ENCODE data around the gene UBE2U. TPM values are rescaled to one million over a fixed set of nuclear protein-coding genes. Genes with fewer than 3 reads are reported as not detected.

UBE2U gene
- total and polyA plus RNA-seq, 2 experiments from 2014 or later: not detected

DNA sequence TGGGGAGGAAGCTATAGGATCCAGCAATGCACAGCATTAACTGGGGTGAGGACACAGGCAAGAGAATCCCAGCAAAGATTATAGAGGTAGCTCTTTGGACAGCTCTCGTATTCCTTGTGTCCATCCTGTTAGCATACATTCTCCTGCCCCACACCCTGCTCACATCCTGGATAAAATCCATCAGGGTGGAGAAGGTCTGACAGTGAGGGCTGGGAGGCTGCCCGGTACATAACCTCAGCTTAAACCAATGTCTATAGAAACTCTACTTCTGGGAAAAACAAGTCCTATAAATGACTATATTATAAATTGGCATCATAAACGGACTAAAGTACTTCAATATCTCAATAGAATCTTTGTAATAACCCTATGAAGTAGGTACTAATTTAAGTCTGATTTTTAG is 36.8 kb upstream of the UBE2U start:
- TF ChIP-seq CREB1 (CRISPR knock-in tag; IDR thresholded peaks at IDR 0.05; ENCODE audit: low read depth) (no peak), JUNB (IDR thresholded peaks at IDR 0.05; ENCODE audit: unreplicated experiment) (no peak), STAT1 (IDR thresholded peaks at IDR 0.05; ENCODE audit: unreplicated experiment) (no peak), EZH2 (IDR thresholded peaks at IDR 0.05; ENCODE audit: low read depth, unreplicated experiment) (no peak), ZNF331 (CRISPR knock-in tag; IDR thresholded peaks at IDR 0.05; ENCODE audit: low read depth) (no peak), EZH2phosphoT487 (IDR thresholded peaks at IDR 0.05; ENCODE audit: unreplicated experiment) (no peak), POLR2AphosphoS5 (IDR thresholded peaks at IDR 0.05; ENCODE audit: low read depth) (no peak), NANOG (IDR thresholded peaks at IDR 0.05; ENCODE audit: borderline replicate concordance) (no peak), ZNF114 (CRISPR knock-in tag; IDR thresholded peaks at IDR 0.05) (no peak)
- TF ChIP-seq, protein P1, sequence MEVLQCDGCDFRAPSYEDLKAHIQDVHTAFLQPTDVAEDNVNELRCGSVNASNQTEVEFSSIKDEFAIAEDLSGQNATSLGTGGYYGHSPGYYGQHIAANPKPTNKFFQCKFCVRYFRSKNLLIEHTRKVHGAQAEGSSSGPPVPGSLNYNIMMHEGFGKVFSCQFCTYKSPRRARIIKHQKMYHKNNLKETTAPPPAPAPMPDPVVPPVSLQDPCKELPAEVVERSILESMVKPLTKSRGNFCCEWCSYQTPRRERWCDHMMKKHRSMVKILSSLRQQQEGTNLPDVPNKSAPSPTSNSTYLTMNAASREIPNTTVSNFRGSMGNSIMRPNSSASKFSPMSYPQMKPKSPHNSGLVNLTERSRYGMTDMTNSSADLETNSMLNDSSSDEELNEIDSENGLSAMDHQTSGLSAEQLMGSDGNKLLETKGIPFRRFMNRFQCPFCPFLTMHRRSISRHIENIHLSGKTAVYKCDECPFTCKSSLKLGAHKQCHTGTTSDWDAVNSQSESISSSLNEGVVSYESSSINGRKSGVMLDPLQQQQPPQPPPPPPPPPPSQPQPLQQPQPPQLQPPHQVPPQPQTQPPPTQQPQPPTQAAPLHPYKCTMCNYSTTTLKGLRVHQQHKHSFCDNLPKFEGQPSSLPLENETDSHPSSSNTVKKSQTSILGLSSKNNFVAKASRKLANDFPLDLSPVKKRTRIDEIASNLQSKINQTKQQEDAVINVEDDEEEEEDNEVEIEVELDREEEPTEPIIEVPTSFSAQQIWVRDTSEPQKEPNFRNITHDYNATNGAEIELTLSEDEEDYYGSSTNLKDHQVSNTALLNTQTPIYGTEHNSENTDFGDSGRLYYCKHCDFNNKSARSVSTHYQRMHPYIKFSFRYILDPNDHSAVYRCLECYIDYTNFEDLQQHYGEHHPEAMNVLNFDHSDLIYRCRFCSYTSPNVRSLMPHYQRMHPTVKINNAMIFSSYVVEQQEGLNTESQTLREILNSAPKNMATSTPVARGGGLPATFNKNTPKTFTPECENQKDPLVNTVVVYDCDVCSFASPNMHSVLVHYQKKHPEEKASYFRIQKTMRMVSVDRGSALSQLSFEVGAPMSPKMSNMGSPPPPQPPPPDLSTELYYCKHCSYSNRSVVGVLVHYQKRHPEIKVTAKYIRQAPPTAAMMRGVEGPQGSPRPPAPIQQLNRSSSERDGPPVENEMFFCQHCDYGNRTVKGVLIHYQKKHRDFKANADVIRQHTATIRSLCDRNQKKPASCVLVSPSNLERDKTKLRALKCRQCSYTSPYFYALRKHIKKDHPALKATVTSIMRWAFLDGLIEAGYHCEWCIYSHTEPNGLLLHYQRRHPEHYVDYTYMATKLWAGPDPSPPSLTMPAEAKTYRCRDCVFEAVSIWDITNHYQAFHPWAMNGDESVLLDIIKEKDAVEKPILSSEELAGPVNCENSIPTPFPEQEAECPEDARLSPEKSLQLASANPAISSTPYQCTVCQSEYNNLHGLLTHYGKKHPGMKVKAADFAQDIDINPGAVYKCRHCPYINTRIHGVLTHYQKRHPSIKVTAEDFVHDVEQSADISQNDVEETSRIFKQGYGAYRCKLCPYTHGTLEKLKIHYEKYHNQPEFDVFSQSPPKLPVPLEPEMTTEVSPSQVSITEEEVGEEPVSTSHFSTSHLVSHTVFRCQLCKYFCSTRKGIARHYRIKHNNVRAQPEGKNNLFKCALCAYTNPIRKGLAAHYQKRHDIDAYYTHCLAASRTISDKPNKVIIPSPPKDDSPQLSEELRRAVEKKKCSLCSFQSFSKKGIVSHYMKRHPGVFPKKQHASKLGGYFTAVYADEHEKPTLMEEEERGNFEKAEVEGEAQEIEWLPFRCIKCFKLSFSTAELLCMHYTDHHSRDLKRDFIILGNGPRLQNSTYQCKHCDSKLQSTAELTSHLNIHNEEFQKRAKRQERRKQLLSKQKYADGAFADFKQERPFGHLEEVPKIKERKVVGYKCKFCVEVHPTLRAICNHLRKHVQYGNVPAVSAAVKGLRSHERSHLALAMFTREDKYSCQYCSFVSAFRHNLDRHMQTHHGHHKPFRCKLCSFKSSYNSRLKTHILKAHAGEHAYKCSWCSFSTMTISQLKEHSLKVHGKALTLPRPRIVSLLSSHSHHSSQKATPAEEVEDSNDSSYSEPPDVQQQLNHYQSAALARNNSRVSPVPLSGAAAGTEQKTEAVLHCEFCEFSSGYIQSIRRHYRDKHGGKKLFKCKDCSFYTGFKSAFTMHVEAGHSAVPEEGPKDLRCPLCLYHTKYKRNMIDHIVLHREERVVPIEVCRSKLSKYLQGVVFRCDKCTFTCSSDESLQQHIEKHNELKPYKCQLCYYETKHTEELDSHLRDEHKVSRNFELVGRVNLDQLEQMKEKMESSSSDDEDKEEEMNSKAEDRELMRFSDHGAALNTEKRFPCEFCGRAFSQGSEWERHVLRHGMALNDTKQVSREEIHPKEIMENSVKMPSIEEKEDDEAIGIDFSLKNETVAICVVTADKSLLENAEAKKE (CRISPR knock-in tag; IDR thresholded peaks at IDR 0.05): no peak
- TF ChIP-seq, protein P2, sequence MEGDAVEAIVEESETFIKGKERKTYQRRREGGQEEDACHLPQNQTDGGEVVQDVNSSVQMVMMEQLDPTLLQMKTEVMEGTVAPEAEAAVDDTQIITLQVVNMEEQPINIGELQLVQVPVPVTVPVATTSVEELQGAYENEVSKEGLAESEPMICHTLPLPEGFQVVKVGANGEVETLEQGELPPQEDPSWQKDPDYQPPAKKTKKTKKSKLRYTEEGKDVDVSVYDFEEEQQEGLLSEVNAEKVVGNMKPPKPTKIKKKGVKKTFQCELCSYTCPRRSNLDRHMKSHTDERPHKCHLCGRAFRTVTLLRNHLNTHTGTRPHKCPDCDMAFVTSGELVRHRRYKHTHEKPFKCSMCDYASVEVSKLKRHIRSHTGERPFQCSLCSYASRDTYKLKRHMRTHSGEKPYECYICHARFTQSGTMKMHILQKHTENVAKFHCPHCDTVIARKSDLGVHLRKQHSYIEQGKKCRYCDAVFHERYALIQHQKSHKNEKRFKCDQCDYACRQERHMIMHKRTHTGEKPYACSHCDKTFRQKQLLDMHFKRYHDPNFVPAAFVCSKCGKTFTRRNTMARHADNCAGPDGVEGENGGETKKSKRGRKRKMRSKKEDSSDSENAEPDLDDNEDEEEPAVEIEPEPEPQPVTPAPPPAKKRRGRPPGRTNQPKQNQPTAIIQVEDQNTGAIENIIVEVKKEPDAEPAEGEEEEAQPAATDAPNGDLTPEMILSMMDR (conservative IDR thresholded peaks at IDR 0.05; ENCODE audit: low read depth in 2 of 2): no peak
- TF ChIP-seq, protein P3, sequence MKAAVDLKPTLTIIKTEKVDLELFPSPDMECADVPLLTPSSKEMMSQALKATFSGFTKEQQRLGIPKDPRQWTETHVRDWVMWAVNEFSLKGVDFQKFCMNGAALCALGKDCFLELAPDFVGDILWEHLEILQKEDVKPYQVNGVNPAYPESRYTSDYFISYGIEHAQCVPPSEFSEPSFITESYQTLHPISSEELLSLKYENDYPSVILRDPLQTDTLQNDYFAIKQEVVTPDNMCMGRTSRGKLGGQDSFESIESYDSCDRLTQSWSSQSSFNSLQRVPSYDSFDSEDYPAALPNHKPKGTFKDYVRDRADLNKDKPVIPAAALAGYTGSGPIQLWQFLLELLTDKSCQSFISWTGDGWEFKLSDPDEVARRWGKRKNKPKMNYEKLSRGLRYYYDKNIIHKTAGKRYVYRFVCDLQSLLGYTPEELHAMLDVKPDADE (IDR thresholded peaks at IDR 0.05): no peak
- TF ChIP-seq, protein P4, sequence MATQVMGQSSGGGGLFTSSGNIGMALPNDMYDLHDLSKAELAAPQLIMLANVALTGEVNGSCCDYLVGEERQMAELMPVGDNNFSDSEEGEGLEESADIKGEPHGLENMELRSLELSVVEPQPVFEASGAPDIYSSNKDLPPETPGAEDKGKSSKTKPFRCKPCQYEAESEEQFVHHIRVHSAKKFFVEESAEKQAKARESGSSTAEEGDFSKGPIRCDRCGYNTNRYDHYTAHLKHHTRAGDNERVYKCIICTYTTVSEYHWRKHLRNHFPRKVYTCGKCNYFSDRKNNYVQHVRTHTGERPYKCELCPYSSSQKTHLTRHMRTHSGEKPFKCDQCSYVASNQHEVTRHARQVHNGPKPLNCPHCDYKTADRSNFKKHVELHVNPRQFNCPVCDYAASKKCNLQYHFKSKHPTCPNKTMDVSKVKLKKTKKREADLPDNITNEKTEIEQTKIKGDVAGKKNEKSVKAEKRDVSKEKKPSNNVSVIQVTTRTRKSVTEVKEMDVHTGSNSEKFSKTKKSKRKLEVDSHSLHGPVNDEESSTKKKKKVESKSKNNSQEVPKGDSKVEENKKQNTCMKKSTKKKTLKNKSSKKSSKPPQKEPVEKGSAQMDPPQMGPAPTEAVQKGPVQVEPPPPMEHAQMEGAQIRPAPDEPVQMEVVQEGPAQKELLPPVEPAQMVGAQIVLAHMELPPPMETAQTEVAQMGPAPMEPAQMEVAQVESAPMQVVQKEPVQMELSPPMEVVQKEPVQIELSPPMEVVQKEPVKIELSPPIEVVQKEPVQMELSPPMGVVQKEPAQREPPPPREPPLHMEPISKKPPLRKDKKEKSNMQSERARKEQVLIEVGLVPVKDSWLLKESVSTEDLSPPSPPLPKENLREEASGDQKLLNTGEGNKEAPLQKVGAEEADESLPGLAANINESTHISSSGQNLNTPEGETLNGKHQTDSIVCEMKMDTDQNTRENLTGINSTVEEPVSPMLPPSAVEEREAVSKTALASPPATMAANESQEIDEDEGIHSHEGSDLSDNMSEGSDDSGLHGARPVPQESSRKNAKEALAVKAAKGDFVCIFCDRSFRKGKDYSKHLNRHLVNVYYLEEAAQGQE (IDR thresholded peaks at IDR 0.05; ENCODE audit: unreplicated experiment): no peak
- no peaks in the 10 kb centered on the region for H4K20me1 ChIP-seq (replicated peaks; ENCODE audit: insufficient read depth)
- H3K4me3 Mint-ChIP-seq: no peak overlapping the region
- H3F3A ChIP-seq (replicated peaks; ENCODE audit: low read depth): no peaks in the 10 kb centered on the region
- H2AFZ ChIP-seq: no peak overlapping the region
- H3K27ac ChIP-seq (ENCODE audit: low read depth): no peak overlapping the region
- DNase-seq (ENCODE audit: low spot score) (no peak), ATAC-seq (no peak)
- no peak overlapping the region for H3K4me3 ChIP-seq
- H3K36me3 Mint-ChIP-seq (ENCODE audit: low read depth): peaks cover 66% of the 10 kb centered on the region
- H3K4me1 ChIP-seq (ENCODE audit: insufficient read depth): peaks cover 8% of the 10 kb centered on the region
- no peak overlapping the region for H3K27ac Mint-ChIP-seq
- no peaks in the 10 kb centered on the region for H3K9me2 ChIP-seq (ENCODE audit: insufficient read depth)
- peaks cover 15% of the 10 kb centered on the region for H3K36me3 ChIP-seq (ENCODE audit: insufficient read depth)
- H3K79me2 ChIP-seq (replicated peaks; ENCODE audit: insufficient read depth): no peaks in the 10 kb centered on the region
- H3K4me2 ChIP-seq: no peak overlapping the region
- no peaks in the 10 kb centered on the region for H3K27me3 ChIP-seq (ENCODE audit: insufficient read depth)
- peaks cover 19% of the 10 kb centered on the region for H3K4me1 Mint-ChIP-seq
- H3K27me3 Mint-ChIP-seq (ENCODE audit: insufficient read depth, low read depth, poor library complexity): peaks cover 7% of the 10 kb centered on the region
- peaks cover 31% of the 10 kb centered on the region for H3K9me3 Mint-ChIP-seq

Data from GM23338 (cell line).